ENCODE data around the gene DOCK11. TPM values are rescaled to one million over a fixed set of nuclear protein-coding genes. Genes with fewer than 3 reads are reported as not detected.

The DOCK11 gene
- total and polyA plus RNA-seq, 9 of the 15 experiments (the other 6 are each of a cell fraction or from before 2014, with no cell fraction given) = 41.8 to 77.8 (median 50.9) TPM

- TF ChIP-seq MCM2 (IDR thresholded peaks at IDR 0.05; ENCODE audit: low read depth) (no peak), NR2F6 (CRISPR knock-in tag; IDR thresholded peaks at IDR 0.05) (no peak), MCM7 (IDR thresholded peaks at IDR 0.05) (no peak), CBX1 (IDR thresholded peaks at IDR 0.05; ENCODE audit: low read depth) (no peak), PPARD (CRISPR knock-in tag; IDR thresholded peaks at IDR 0.05) (no peak), CTBP1 (IDR thresholded peaks at IDR 0.05; ENCODE audit: borderline replicate concordance) (no peak), MYC (IDR thresholded peaks at IDR 0.05; ENCODE audit: low read depth, low read length) (no peak), MYC (CRISPR knock-in tag; IDR thresholded peaks at IDR 0.05; ENCODE audit: borderline replicate concordance, low read depth) (no peak), ZBTB8A (IDR thresholded peaks at IDR 0.05; ENCODE audit: partially characterized antibody) (no peak), CC2D1A (IDR thresholded peaks at IDR 0.05) (no peak), CHCHD3 (CRISPR knock-in tag; IDR thresholded peaks at IDR 0.05) (no peak), POLR3A (IDR thresholded peaks at IDR 0.05; ENCODE audit: borderline replicate concordance, extremely low read depth, insufficient read depth, insufficient read length) (no peak), RBM15 (IDR thresholded peaks at IDR 0.05; ENCODE audit: insufficient read depth, low read length) (no peak), ATF1 (CRISPR knock-in tag; IDR thresholded peaks at IDR 0.05) (no peak), ATF1 (tag; IDR thresholded peaks at IDR 0.05) (no peak), MAZ (CRISPR knock-in tag; conservative IDR thresholded peaks at IDR 0.05 in 1 of 2, IDR thresholded peaks at IDR 0.05 in 1 of 2) (no peak), BCOR (IDR thresholded peaks at IDR 0.05) (peak; percentile 56), TOE1 (IDR thresholded peaks at IDR 0.05; ENCODE audit: borderline replicate concordance) (no peak), TOE1 (CRISPR knock-in tag; IDR thresholded peaks at IDR 0.05; ENCODE audit: borderline replicate concordance, low read depth) (no peak), TBP (optimal IDR thresholded peaks at IDR 0.05; ENCODE audit: low read depth, low read length) (peak; percentile 82), SMARCA4 (IDR thresholded peaks at IDR 0.05) (peak; percentile 69), FOXK2 (conservative IDR thresholded peaks at IDR 0.05 in 1 of 2, IDR thresholded peaks at IDR 0.05 in 1 of 2; ENCODE audit: low read depth in 2 of 2) (peak in 1 of 2 experiments; percentile 37; a peak in 1 of 4 replicates), BMI1 (IDR thresholded peaks at IDR 0.05; ENCODE audit: low read length) (no peak), CBX5 (IDR thresholded peaks at IDR 0.05; ENCODE audit: borderline replicate concordance, low read depth) (no peak), ATF2 (CRISPR knock-in tag; IDR thresholded peaks at IDR 0.05) (no peak), HOXB6 (CRISPR knock-in tag; IDR thresholded peaks at IDR 0.05; ENCODE audit: borderline replicate concordance) (no peak), BDP1 (IDR thresholded peaks at IDR 0.05; ENCODE audit: insufficient read depth, insufficient read length) (no peak), GTF2A2 (tag; IDR thresholded peaks at IDR 0.05) (no peak), NR1H2 (CRISPR knock-in tag; IDR thresholded peaks at IDR 0.05) (no peak)
- TF ChIP-seq, protein P1, sequence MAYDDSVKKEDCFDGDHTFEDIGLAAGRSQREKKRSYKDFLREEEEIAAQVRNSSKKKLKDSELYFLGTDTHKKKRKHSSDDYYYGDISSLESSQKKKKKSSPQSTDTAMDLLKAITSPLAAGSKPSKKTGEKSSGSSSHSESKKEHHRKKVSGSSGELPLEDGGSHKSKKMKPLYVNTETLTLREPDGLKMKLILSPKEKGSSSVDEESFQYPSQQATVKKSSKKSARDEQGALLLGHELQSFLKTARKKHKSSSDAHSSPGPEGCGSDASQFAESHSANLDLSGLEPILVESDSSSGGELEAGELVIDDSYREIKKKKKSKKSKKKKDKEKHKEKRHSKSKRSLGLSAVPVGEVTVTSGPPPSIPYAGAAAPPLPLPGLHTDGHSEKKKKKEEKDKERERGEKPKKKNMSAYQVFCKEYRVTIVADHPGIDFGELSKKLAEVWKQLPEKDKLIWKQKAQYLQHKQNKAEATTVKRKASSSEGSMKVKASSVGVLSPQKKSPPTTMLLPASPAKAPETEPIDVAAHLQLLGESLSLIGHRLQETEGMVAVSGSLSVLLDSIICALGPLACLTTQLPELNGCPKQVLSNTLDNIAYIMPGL (CRISPR knock-in tag; IDR thresholded peaks at IDR 0.05) = no peak
Observed at GRCh38 chrX:118503260-118504041, 7.8 kb downstream of the DOCK11 start (continued).
